Heart left ventricle (tissue), 16 donors: ENCODE results near the gene TP53RK. TPM values are rescaled to one million over a fixed set of nuclear protein-coding genes. Genes with fewer than 3 reads are reported as not detected.

ENCODE experiments used
- ATAC-seq, 4 donors: fragments of 200-7000 bp; cut with Tn5 transposase; one replicate each; pipeline ENCODE4 v1.9.1; 2020 to 2022; ENCODE audit warnings: moderate library complexity in 4 of 4, mild to moderate bottlenecking in 3 of 4, moderate number of reproducible peaks in 1 of 4
- DNase-seq, 5 donors: peaks; one replicate each; pipeline ENCODE4 v3.0.0-alpha.2; 2020
- H3K27ac ChIP-seq, 12 donors: fragments of 200-600 bp; sonication (generic) in 4 of 12; one replicate each; pipeline versions ENCODE4 v1.5.0 to v1.8.0; 2016 to 2022; ENCODE audit warnings: mild to moderate bottlenecking in 2 of 12
- H3K27me3 ChIP-seq, 9 donors: fragments of 200-600 bp; sonication (generic) in 2 of 9; one replicate each; pipeline versions ENCODE4 v1.5.1 to v1.8.0; 2016 to 2022; ENCODE audit warnings: mild to moderate bottlenecking in 3 of 9
- H3K36me3 ChIP-seq, 9 donors: fragments of 200-600 bp; sonication (generic) in 2 of 9; one replicate each; pipeline versions ENCODE4 v1.5.0 to v1.8.0; 2018 to 2022; ENCODE audit warnings: mild to moderate bottlenecking in 2 of 9
- H3K4me1 ChIP-seq, 12 donors: fragments of 200-600 bp; sonication (generic) in 4 of 12; one replicate each; pipeline versions ENCODE4 v1.5.0 to v1.8.0; 2016 to 2022; ENCODE audit warnings: mild to moderate bottlenecking in 3 of 12
- H3K4me3 ChIP-seq, 12 donors: fragments of 200-600 bp; sonication (generic) in 4 of 12; one replicate each; pipeline versions ENCODE4 v1.5.0 to v1.8.0; 2017 to 2022; ENCODE audit warnings: mild to moderate bottlenecking in 9 of 12, moderate library complexity in 4 of 12
- H3K9me3 ChIP-seq, 12 donors: fragments of 200-600 bp; sonication (generic) in 4 of 12; one replicate each; pipeline versions ENCODE4 v1.5.0 to v1.8.0; 2016 to 2022; ENCODE audit warnings: mild to moderate bottlenecking in 1 of 12
- POLR2A ChIP-seq, 2 donors: fragments of 450-650 bp; IDR thresholded peaks; one replicate each; pipeline ENCODE4 v1.6.1; 2017; ENCODE audit warnings: antibody characterized with exemption in 2 of 2, mild to moderate bottlenecking in 2 of 2, moderate library complexity in 2 of 2
- WGBS, 4 donors: extraction: QIAGEN DNeasy Blood & Tissue Kit in 2 of 4; methylation state at CpG; one replicate each; pipeline versions ENCODE4 v1.1.5 to v1.1.7; 2013 to 2018; 5-methylcytosine and 5-hydroxymethylcytosine counted together
- intact Hi-C, 10 donors: fragments of 100-400 bp; cut with DNase I; formaldehyde crosslinking; loops; one replicate each; pipeline versions ENCODE4 v1.11.1 to v1.14.2; 2022
- polyA plus RNA-seq, 2 donors: library from polyadenylated mRNA; stranded (reverse); fragments of 200-250 nt; gene quantifications; one replicate each; pipeline ENCODE4 v1.2.3, GENCODE V29; 2013
- total RNA-seq, 9 donors: library from RNA; depleted of rRNA in 2 of 9; stranded (reverse); fragments of >200 nt in 2 of 9; fragmentation: NEBNext Ultra II Directional in 3 of 9; extraction: Animal tissue kit (Norgen Biotek cat#: 25700) in 3 of 9; gene quantifications; one replicate each; pipeline versions ENCODE4 v1.1.0 to v1.2.4, GENCODE V29; 2016 to 2023
- TF ChIP-seq, protein P1 (sequence below), 12 donors: fragments of 200-600 bp; sonication (generic) in 4 of 12; IDR thresholded peaks; one replicate each; pipeline versions ENCODE4 v1.5.0 to v1.8.0; 2018 to 2022; ENCODE audit warnings: antibody characterized with exemption in 12 of 12, mild to moderate bottlenecking in 5 of 12
- donor health status: ischemic (EF 13 %, LVEDD 7.1; RV severe dilation, severe dysfunction).
- donor health status: healthy with polysubstance abuse.
- donor health status: DM: no; HTN: yes; CAD: no.
- donor health status: DM: no; HTN: no; CAD: no.
- donor health status: ischemic (EF 25% LVEDD 6.9; RV normal size, moderate dysfunction).
- donor health status: ischemic (EF 25% LVEDD 5.7; RV mildly dilated, moderate dysfunction).
- donor health status: healthy.
- donor health status: DM: yes; HTN: yes; CAD: no.
- donor health status: ischemic (EF 35%, LVEDD 5.7; RV mildly dilated, moderate dysfunction).
- donor health status: nonischemic (EF 11% LVEDD 7.7; RV severe dilation, severe dysfunction).
- donor health status: DM: yes; HTN: yes; CAD: no.
- donor health status: PGD.
- donor health status: ischemic (EF 29% LVEDD 5.4; RV normal size, mild dysfunction).
- donor health status: nonischemic (EF 23%, LVEDD 6.1; RV moderate dilation, normal function).

The TP53RK gene
- total and polyA plus RNA-seq, 11 donors = 5.0 to 10.8 (median 7.9) TPM

- no peaks in the 10 kb centered on the region for H3K27me3 ChIP-seq
- ATAC-seq (no peak), DNase-seq (no peak)
- intact Hi-C loops = no loop called here
- H3K4me3 ChIP-seq = no peak overlapping the region
- H3K9me3 ChIP-seq = no peaks in the 10 kb centered on the region
- H3K27ac ChIP-seq = no peak overlapping the region
- H3K4me1 ChIP-seq = peaks cover 0 to 4% (median 0%) of the 10 kb centered on the region in 12 donors
- no peak for TF ChIP-seq POLR2A (IDR thresholded peaks at IDR 0.05)
- TF ChIP-seq, protein P1, sequence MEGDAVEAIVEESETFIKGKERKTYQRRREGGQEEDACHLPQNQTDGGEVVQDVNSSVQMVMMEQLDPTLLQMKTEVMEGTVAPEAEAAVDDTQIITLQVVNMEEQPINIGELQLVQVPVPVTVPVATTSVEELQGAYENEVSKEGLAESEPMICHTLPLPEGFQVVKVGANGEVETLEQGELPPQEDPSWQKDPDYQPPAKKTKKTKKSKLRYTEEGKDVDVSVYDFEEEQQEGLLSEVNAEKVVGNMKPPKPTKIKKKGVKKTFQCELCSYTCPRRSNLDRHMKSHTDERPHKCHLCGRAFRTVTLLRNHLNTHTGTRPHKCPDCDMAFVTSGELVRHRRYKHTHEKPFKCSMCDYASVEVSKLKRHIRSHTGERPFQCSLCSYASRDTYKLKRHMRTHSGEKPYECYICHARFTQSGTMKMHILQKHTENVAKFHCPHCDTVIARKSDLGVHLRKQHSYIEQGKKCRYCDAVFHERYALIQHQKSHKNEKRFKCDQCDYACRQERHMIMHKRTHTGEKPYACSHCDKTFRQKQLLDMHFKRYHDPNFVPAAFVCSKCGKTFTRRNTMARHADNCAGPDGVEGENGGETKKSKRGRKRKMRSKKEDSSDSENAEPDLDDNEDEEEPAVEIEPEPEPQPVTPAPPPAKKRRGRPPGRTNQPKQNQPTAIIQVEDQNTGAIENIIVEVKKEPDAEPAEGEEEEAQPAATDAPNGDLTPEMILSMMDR (IDR thresholded peaks at IDR 0.05) = no peak
- WGBS, 4 donors = 69 to 77% (median 73%) methylated on average over 6 of the region's 6 CpGs
- no peaks in the 10 kb centered on the region for H3K36me3 ChIP-seq
These were observed 49.2 kb downstream of the TP53RK start for GRCh38 chr20:46640044-46640443.

DNA sequence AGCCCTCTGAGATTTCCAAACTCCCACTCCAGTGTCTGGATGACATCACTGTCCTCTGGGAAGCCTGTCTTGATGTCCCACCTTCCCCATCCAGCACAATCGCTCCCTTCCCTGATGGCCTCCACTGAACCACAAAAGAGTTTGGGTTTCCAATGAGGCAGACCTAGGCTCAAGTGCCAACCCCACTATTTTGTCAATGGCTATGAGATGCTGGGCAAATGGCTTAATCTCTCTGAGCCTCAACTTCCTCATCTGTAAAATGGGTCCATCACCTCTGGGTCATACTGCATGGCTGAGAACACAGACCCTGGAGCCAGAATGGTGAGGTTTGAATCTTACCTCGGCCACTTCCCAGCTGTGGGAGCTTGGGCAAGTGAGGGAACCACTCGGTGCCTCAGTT lies 49.7 kb downstream of the TP53RK start:
- ATAC-seq (no peak), DNase-seq (no peak)
- 89 to 96% (median 94%) methylated on average over 3 of the region's 3 CpGs for WGBS, 4 donors
- H3K27ac ChIP-seq = no peak overlapping the region
- intact Hi-C loops = no loop called here
- H3K4me1 ChIP-seq = peaks cover 0 to 4% (median 0%) of the 10 kb centered on the region in 12 donors
- H3K9me3 ChIP-seq = no peaks in the 10 kb centered on the region
- H3K4me3 ChIP-seq = no peak overlapping the region
- TF ChIP-seq, protein P1 (IDR thresholded peaks at IDR 0.05) = no peak
- no peak for TF ChIP-seq POLR2A (IDR thresholded peaks at IDR 0.05)
- H3K27me3 ChIP-seq = no peaks in the 10 kb centered on the region
- no peaks in the 10 kb centered on the region for H3K36me3 ChIP-seq

GRCh38 chr20:46638898-46639274 lies 50.4 kb downstream of the TP53RK start:
- 93 to 95% (median 95%) methylated on average over 4 of the region's 4 CpGs for WGBS, 4 donors
- intact Hi-C loops = no loop called here
- no peak for TF ChIP-seq POLR2A (IDR thresholded peaks at IDR 0.05)
- TF ChIP-seq, protein P1 (IDR thresholded peaks at IDR 0.05) = no peak
- Histone ChIP-seq H3K27ac (no peak overlapping the region), H3K9me3 (no peaks in the 10 kb centered on the region), H3K36me3 (no peaks in the 10 kb centered on the region), H3K27me3 (no peaks in the 10 kb centered on the region), H3K4me3 (no peak overlapping the region), H3K4me1 (peaks cover 0 to 4% (median 0%) of the 10 kb centered on the region in 12 donors)
- ATAC-seq = no peak
- no peak for DNase-seq

DNA sequence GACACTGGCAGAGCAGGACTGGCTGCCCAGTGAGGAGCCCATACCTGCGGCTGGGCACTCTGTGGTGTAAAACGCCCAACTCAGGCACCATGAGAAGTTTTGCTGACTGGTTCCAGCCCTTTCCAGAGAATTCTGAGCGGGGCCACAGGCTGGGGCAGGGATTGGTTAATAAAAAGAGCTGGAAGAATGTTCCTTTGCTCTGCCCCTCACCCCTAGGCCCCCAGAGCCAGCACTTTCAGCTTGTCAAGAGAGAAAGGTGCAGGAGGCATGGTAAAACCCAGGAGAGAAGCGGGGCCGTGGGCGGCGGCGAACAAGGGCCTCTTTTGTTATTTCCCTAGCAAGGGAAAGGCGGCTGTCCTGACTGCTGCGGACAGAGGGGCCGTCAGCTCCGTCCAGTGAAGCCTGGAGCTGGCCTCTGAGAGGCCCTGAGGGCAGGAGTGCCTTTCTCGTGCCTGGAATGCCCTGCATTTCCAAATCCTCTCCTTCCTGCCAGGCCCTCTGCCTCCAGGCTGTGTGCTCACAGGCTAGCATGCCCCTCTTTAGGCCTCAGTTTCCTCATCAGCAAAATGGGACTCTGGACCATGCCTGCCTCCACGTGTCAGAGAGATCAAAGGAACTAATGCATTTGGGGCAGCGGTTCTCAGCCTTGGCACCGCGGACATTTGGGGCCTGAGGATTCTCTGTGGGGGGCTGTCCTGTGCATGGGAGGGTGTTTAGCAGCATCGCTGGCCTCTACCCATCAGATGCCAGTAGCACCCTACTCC lies 50.9 kb downstream of the TP53RK start:
- no peaks in the 10 kb centered on the region for H3K27me3 ChIP-seq
- H3K9me3 ChIP-seq = no peaks in the 10 kb centered on the region
- 76 to 85% (median 78%) methylated on average over 15 to 18 of the region's 18 CpGs for WGBS, 4 donors
- no peak for TF ChIP-seq POLR2A (IDR thresholded peaks at IDR 0.05)
- TF ChIP-seq, protein P1 (IDR thresholded peaks at IDR 0.05) = no peak
- no peak for ATAC-seq
- no peak for DNase-seq
- no peaks in the 10 kb centered on the region for H3K36me3 ChIP-seq
- intact Hi-C loops = no loop called here
- H3K4me3 ChIP-seq = no peak overlapping the region
- peaks cover 0 to 4% (median 0%) of the 10 kb centered on the region in 12 donors for H3K4me1 ChIP-seq
- no peak overlapping the region for H3K27ac ChIP-seq
